NCI-H2196 treated with DMSO at 0.1 percent for 48 hours (cell line): Measurements from ENCODE around the gene ZNF609.

Experiments
- DNase-seq: peaks from one replicate; lab custom pipeline; 2025; ENCODE audit not compliant: unreplicated experiment; lab: John Stamatoyannopoulos, UW

ZNF609 gene

GRCh38 chr15:64690578-64691296 is 230.4 kb downstream of the ZNF609 start:
- DNase-seq, result no peak

GRCh38 chr15:64691896-64692565 is 231.7 kb downstream of the ZNF609 start:
- DNase-seq, result no peak

GRCh38 chr15:64693134-64693533 is 232.8 kb downstream of the ZNF609 start:
- peak; percentile 36 for DNase-seq

GRCh38 chr15:64694816-64695215 is 234.4 kb downstream of the ZNF609 start:
- DNase-seq, result no peak

- no peak for DNase-seq
Measured at GRCh38 chr15:64695561-64695992, 235.2 kb downstream of the ZNF609 start.

- DNase-seq, result no peak
Measured at GRCh38 chr15:64696481-64696880, 236.1 kb downstream of the ZNF609 start.

- DNase-seq, result no peak
Measured at GRCh38 chr15:64697911-64698369, 237.6 kb downstream of the ZNF609 start.

GRCh38 chr15:64698823-64699222 is 238.4 kb downstream of the ZNF609 start:
- no peak for DNase-seq

GRCh38 chr15:64699751-64700388 is 239.5 kb downstream of the ZNF609 start:
- no peak for DNase-seq

GRCh38 chr15:64701051-64701450 is 240.7 kb downstream of the ZNF609 start:
- DNase-seq, result no peak

GRCh38 chr15:64701482-64702184 is 241.3 kb downstream of the ZNF609 start:
- no peak for DNase-seq

GRCh38 chr15:64702816-64703631 is 242.6 kb downstream of the ZNF609 start:
- peak; percentile 75 for DNase-seq

GRCh38 chr15:64703632-64703959 is 243.2 kb downstream of the ZNF609 start:
- DNase-seq, result no peak

- no peak for DNase-seq
Measured at GRCh38 chr15:64705006-64705405, 244.6 kb downstream of the ZNF609 start.

GRCh38 chr15:64706011-64706911 is 245.9 kb downstream of the ZNF609 start:
- DNase-seq, result no peak

- no peak for DNase-seq
Measured at GRCh38 chr15:64710676-64711428, 250.5 kb downstream of the ZNF609 start.

- DNase-seq, result no peak
Measured at GRCh38 chr15:64712353-64712752, 252.0 kb downstream of the ZNF609 start.

- no peak for DNase-seq
Measured at GRCh38 chr15:64713592-64713991, 253.2 kb downstream of the ZNF609 start.

GRCh38 chr15:64716452-64716851 is 256.1 kb downstream of the ZNF609 start:
- no peak for DNase-seq
